Upper lobe of right lung (tissue), 1 donor: ENCODE data around the gene IRF6. TPM values are rescaled to one million over a fixed set of nuclear protein-coding genes. Genes with fewer than 3 reads are reported as not detected.

ENCODE experiments used
- ATAC-seq: fragments of 200-7000 bp; cut with Tn5 transposase; one replicate; pipeline ENCODE4 v1.9.1; 2020; ENCODE audit warnings: mild to moderate bottlenecking, moderate library complexity
- DNase-seq: peaks from one replicate; pipeline ENCODE4 v3.0.0-alpha.2; 2020
- H3K27ac ChIP-seq: fragments of 200-600 bp; one replicate; pipeline ENCODE4 v1.8.0; 2022
- H3K27me3 ChIP-seq: fragments of 200-600 bp; one replicate; pipeline ENCODE4 v1.8.0; 2022; ENCODE audit warnings: mild to moderate bottlenecking
- H3K36me3 ChIP-seq: fragments of 200-600 bp; one replicate; pipeline ENCODE4 v1.8.0; 2022
- H3K4me1 ChIP-seq: fragments of 200-600 bp; one replicate; pipeline ENCODE4 v1.8.0; 2022
- H3K4me3 ChIP-seq: fragments of 200-600 bp; one replicate; pipeline ENCODE4 v1.8.0; 2022; ENCODE audit warnings: mild to moderate bottlenecking
- H3K9me3 ChIP-seq: fragments of 200-600 bp; one replicate; pipeline ENCODE4 v1.8.0; 2022
- intact Hi-C: fragments of 100-400 bp; cut with DNase I; formaldehyde crosslinking; loops from one replicate; pipeline ENCODE4 v1.11.0; 2022
- total RNA-seq: library from RNA; stranded (reverse); fragmentation: NEBNext Ultra II Directional; extraction: Animal tissue kit (Norgen Biotek cat#: 25700); gene quantifications from one replicate; pipeline ENCODE4 v1.2.1, GENCODE V29; 2021
- TF ChIP-seq, protein P1 (sequence below): fragments of 200-600 bp; IDR thresholded peaks from one replicate; pipeline ENCODE4 v1.8.0; 2022; ENCODE audit warnings: antibody characterized with exemption
- donor health status: DM: no; HTN: yes; CAD: no; lungs with severe emphysema.

The IRF6 gene
- total RNA-seq, 1 donor from 2014 or later, result 17.9 TPM

DNA sequence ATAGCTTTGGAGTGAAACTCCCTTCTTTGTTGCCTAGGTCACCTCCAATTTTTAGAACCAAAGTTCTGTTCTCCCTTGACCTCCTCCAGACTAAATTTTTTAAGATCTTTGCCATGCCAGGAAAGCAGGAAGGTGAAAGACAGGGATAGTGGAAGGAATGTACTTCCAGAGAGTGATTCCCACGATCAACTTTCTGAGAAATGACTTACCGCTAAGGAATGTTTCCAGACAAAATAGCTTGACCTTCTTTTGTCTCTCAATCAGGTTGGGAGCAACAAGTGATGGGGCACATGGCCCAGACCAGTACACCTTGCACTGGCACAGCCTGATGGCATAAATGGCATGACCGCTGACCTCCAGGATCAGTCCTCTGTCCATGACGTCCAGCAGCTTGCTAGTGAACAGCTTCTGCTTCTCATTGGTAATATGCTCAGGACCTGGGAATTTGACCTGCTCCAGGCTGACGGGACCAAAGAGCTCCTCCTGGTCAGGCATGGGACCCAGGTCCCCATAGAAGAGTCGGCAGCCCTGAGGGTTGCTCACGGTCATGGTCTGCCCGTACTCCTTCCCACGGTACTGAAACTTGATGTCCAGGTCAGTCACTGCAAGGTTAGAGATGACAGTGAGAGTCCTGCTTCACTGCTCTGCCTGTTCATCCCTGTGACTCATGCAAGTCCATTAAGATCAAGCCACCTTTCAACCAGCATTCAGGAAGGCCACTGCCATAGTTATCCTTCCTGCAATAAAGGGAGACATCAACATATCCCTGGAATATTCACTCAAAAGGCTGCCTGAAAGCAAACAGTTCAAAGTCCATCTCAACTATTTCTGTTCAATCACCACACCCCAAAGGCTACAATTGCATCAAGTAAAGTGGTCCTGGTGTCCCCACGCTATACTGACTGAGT, 15.4 kb downstream of the IRF6 start:
- intact Hi-C loops, result no loop called here
- H3K27ac ChIP-seq, result no peak overlapping the region
- no peak overlapping the region for H3K4me3 ChIP-seq
- no peaks in the 10 kb centered on the region for H3K4me1 ChIP-seq
- no peaks in the 10 kb centered on the region for H3K9me3 ChIP-seq
- no peak for DNase-seq
- H3K36me3 ChIP-seq, result no peaks in the 10 kb centered on the region
- no peaks in the 10 kb centered on the region for H3K27me3 ChIP-seq
- ATAC-seq, result no peak
- TF ChIP-seq, protein P1, sequence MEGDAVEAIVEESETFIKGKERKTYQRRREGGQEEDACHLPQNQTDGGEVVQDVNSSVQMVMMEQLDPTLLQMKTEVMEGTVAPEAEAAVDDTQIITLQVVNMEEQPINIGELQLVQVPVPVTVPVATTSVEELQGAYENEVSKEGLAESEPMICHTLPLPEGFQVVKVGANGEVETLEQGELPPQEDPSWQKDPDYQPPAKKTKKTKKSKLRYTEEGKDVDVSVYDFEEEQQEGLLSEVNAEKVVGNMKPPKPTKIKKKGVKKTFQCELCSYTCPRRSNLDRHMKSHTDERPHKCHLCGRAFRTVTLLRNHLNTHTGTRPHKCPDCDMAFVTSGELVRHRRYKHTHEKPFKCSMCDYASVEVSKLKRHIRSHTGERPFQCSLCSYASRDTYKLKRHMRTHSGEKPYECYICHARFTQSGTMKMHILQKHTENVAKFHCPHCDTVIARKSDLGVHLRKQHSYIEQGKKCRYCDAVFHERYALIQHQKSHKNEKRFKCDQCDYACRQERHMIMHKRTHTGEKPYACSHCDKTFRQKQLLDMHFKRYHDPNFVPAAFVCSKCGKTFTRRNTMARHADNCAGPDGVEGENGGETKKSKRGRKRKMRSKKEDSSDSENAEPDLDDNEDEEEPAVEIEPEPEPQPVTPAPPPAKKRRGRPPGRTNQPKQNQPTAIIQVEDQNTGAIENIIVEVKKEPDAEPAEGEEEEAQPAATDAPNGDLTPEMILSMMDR, result no peak

DNA sequence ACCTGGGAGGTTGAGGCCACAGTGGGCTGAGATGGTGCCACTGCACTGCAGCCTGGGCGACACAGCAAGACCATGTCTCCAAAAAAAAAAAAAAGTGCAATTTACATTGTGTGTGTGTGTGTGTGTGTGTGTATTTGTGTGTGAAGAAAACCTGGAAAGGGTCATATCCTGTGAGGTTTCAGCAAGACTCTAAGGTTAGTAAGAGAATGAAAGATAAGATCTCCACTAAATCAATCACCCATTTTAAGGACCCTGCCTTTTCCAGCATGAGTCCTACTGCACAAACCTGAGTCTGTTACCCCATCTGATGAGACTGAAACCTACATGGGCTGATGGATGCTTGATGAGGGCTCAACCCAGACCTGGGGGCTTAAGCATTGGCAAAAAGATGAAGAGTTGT, 16.7 kb downstream of the IRF6 start:
- DNase-seq, result no peak
- no peak overlapping the region for H3K27ac ChIP-seq
- no peaks in the 10 kb centered on the region for H3K9me3 ChIP-seq
- no peaks in the 10 kb centered on the region for H3K36me3 ChIP-seq
- no peaks in the 10 kb centered on the region for H3K4me1 ChIP-seq
- H3K4me3 ChIP-seq, result no peak overlapping the region
- no peak for ATAC-seq
- intact Hi-C loops, result no loop called here
- TF ChIP-seq, protein P1, result no peak
- no peaks in the 10 kb centered on the region for H3K27me3 ChIP-seq

DNA sequence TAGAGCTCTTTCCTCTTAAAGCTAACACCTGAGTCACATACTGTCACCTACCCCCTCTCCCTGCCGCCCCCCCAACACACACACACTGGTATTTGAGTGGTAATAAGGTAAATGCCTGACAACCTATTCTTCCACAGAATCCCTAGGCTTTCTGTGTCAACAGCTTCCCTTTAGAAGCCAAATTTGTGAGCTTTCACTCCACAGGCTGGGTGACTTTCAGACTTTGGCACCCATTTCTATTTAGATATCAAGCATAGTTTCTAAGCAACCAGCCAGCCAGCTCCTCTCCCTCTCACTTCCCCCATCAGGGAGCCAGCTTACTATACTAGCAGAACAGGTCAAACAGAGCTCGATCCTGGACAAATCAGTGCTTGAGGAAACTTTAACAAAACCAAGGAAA, 18.4 kb downstream of the IRF6 start:
- Histone ChIP-seq H3K36me3 (no peaks in the 10 kb centered on the region), H3K4me3 (no peak overlapping the region), H3K27ac (peak overlapping the region; percentile 31), H3K9me3 (no peaks in the 10 kb centered on the region), H3K4me1 (peaks cover 8% of the 10 kb centered on the region), H3K27me3 (no peaks in the 10 kb centered on the region)
- intact Hi-C loops, result no loop called here
- TF ChIP-seq, protein P1, result no peak
- DNase-seq (no peak), ATAC-seq (peak; percentile 2)

DNA sequence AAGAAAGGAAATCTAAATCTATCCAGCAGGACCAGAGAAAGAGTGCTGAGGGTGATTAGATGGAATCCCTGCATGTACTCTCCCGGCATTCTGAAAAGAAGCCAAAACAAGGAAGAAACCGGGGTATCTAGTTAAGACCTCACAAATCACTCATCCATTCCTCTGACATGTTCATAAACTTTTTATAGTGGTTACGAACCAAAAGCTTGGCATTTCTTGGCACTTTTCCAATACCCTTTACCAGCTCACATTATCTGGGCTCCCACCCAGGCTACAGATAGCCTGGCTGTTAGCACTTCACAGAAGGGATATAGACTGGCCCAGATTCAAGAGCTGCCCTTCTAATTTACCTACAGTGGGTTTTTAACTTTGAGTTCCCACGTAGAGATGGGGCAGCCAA, 19.8 kb downstream of the IRF6 start:
- Histone ChIP-seq H3K9me3 (no peaks in the 10 kb centered on the region), H3K4me3 (no peak overlapping the region), H3K27ac (no peak overlapping the region), H3K4me1 (peaks cover 8% of the 10 kb centered on the region), H3K36me3 (no peaks in the 10 kb centered on the region), H3K27me3 (no peaks in the 10 kb centered on the region)
- DNase-seq (no peak), ATAC-seq (no peak)
- intact Hi-C loops, result no loop called here
- TF ChIP-seq, protein P1, result no peak

DNA sequence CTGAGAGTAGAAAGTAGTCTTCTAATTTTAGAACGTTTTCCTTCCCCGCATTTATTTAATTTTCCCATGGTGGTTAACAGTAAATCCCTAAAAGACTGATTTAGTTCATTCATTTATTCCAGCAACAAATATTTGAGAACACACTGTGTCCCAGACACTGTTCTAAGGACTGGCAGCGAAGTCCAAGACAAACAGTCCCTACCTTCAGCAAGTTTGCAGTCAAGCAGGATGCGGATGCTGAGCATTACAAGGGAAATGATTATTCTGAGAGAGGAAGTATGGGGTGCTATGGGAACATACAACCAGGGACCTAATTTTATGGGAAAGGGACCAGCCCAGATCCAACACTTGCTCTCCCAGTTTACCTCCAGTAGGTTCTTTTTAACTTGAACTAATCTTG, 20.4 kb downstream of the IRF6 start:
- Histone ChIP-seq H3K27ac (no peak overlapping the region), H3K4me1 (peaks cover 8% of the 10 kb centered on the region), H3K36me3 (no peaks in the 10 kb centered on the region), H3K27me3 (no peaks in the 10 kb centered on the region), H3K4me3 (no peak overlapping the region), H3K9me3 (no peaks in the 10 kb centered on the region)
- ATAC-seq, result no peak
- TF ChIP-seq, protein P1, result no peak
- intact Hi-C loops, result no loop called here
- no peak for DNase-seq
